SK-MEL-5 (cell line): ENCODE results near the gene DNAH7. TPM values are rescaled to one million over a fixed set of nuclear protein-coding genes. Genes with fewer than 3 reads are reported as not detected.
A peak's percentile ranks its signal among the peaks of the same experiment; 100 is the strongest.
"Not testable (repeated sequence)": the region's sequence is repeated elsewhere in the genome, so short reads cannot be mapped to it uniquely, and the experiment has no call there.

Experiments used
- DNase-seq: peaks from one replicate; pipeline ENCODE4 v3.0.0-alpha.2; 2016; ENCODE audit warnings: low read depth, low spot score
- in situ Hi-C: cut with HindIII; loops from 2 replicates; pipeline ENCODE4 v1.10.0; 2016; ENCODE audit warnings: low sequenced_read_pairs, high pct_unique_total_duplicates, low pct_unique_long_range_greater_than_20kb
- polyA plus RNA-seq, 2 experiments: library from polyadenylated mRNA; depleted of rRNA; stranded (reverse); fragments of >200 nt; gene quantifications; 2 replicates each; pipeline ENCODE4 v1.2.3, GENCODE V29; 2015
- total RNA-seq: library from RNA; depleted of rRNA; stranded (reverse); fragments of >200 nt; shearing (Covaris generic); gene quantifications from 2 replicates; pipeline ENCODE4 v1.2.3, GENCODE V29; 2014; rRNA removed

DNAH7 gene
- 0.37 and 0.45 TPM in 2 replicates for total RNA-seq
- 0.10 and 0.49 TPM in 2 replicates for polyA plus RNA-seq (2015; cell fraction: cytosol; rRNA removed)
- polyA plus RNA-seq (2015; cell fraction: nucleus; rRNA removed) = 0.78 and 4.9 TPM in 2 replicates

- in situ Hi-C loops = no loop called here
- DNase-seq = peak; percentile 80
Observed at GRCh38 chr2:196068271-196069209, at the start of gene DNAH7. TSS of gene DNAH7 (minus strand) at chr2:196068837. CDS start at chr2:196068711, 126 bp downstream.

DNA sequence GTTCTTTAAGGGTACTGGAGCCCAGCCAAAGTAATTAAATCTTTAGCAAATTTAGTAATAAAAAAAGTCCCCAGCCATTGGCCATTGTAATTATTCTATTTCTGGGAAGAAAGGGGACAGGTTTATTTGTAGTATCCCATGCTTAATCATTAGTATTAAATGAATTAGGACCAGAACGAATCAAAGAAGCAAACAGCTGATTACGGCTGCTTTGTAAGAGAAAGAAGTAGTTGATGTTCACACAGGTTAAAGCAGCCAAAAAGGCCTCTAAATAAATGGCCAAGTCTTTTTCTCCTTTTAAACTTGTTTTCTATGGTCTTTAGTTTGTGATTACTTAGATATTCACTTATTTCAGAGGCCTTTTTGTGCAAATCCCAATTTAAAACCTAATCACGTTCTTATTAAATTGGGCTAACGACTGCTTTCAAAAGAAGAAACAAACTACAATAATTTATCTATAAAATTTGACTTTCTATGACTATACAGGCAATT is 48.6 kb upstream of the DNAH7 start:
- in situ Hi-C loops = no loop called here
- DNase-seq = no peak

- in situ Hi-C loops = no loop called here
- DNase-seq = peak; percentile 48
Observed at GRCh38 chr2:196113061-196113974, 44.7 kb upstream of the DNAH7 start.

DNA sequence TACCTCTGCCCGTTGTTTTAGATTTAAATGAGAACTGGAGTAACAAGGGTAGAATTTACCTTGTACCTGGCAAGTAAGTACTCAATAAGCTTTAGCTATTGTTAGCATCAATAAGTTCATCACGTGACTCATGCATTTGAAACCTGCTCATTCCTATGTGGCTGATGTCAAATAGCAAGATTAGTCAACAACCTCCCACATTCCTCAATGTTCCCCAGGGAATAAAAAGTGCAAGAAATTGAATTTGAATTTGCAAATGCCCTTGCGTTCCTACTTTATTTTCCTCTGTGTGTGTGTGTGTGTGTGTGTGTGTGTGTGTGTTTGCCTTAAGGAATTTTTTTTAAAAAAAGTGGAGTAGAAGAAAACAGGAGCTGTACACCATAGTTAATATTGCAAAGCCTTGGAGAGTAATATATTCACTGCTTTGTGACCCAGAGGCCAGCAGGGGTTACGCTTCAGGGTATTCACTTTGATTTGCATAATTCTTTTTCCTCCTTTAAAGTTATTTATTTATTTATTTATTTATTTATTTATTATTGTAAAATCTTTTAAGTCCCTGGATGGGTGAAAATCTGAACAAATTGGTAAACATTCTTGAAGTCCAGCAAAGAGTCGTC is 43.9 kb upstream of the DNAH7 start:
- in situ Hi-C loops = no loop called here
- peak; percentile 7 for DNase-seq

GRCh38 chr2:196108604-196109003 is 40.0 kb upstream of the DNAH7 start:
- no peak for DNase-seq
- in situ Hi-C loops = no loop called here

DNA sequence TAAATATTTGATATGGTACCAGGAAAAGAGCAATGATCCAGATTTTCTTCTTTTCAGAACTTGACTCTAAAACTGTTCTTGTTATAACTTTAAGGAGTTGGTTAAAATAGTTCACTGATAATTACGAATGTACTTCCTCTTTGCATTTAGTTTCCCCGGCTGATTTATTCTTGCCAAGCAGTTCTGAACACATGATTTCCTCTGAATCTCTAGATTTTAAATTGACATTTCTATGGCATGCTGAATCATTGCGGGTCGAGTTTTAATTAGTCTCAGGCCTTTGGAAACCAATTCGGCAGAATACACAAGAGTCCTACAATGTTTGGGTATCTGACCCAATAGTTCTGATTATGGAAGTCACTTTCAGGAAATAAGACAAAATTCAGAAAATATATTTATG is 37.3 kb upstream of the DNAH7 start:
- in situ Hi-C loops = no loop called here
- DNase-seq = no peak

DNA sequence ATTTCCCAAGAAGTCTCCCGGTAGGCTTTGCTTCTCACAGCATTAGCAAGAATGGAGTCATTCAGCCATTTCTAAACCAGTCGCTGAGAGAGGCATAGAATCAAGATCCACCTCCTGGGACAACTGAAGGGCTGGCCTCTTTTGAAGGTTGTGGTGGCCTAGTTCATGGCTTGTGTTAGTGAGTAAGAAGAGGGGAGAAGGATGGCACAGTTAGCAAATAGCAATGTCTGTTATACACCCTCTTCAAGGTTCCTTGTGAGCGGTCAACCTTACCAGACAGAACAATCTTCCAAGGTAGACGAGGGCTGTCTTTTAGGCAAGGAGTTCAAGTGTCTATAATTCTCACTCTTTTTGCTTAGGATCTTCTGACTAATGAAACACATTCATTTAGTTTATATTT is 35.4 kb upstream of the DNAH7 start:
- in situ Hi-C loops = no loop called here
- DNase-seq = no peak

- no peak for DNase-seq
- in situ Hi-C loops = no loop called here
Observed at GRCh38 chr2:196103626-196104025, 35.0 kb upstream of the DNAH7 start.

DNA sequence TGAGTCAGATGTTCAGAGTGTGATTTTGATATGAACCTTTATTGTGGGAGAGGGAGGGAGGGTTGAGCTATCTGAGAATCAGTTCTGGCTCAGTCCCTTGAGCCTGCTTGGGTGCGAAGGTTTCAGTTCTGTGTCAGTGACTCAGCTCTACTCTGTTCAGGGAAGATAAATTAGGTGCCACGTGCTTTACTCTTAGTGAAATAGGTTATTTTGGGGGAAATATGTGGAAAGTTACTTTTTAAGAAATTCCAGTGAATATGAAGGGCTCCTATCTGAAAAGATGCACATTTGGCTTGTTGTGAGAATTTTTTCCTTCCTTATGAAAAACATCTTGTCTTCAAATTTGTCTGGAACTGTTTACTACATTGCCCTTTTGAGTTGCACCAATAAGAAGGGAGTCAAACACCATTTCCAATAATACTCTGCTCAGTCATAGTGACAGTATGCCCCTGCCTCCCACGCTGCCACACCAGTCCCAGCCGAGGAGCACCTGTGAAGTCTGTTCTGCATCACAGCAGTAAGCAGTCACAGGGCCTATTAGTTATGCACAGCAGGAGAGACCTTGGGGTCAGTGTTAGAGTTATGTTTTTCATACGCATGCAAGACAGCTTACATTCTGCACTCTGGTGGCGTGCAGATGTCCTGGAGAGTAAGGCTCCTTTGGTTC is 32.8 kb upstream of the DNAH7 start:
- in situ Hi-C loops = no loop called here
- DNase-seq = no peak

GRCh38 chr2:196099916-196100315 is 31.3 kb upstream of the DNAH7 start:
- in situ Hi-C loops = no loop called here
- no peak for DNase-seq

DNA sequence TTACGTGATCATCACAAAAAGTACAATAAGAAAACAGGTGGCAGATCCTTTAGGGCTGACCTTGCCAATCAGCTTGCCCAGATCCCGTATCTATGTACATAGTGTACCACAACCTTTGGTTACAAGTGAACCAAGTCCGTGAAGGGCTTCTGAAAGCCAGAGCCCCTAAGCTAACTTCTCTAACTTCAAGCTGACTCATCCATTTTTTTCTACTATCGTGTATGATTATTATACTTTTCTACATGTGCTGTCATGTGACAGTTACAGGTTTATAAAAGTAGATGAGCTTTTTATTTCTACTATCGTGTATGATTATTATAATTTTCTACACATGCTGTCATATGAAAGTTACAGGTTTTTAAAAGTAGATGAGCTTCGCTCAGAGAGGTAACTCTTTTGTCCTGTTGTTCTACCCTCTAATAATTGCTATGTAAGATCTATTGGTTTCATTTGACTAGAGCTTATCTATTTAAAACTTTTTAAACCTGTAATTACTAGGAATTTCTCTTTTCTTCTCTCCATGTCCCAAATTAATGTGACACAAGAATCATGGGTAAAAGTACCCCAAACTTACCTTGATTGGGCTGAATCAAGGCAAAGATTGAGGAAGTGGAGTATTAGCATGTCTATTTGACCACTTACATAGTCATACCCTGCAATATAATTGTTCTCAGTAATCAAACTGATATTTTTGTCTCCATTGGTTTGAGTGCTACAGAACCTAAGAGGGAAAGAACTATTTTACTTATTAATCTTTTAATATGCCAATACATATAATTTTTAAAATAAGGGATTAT is 29.4 kb upstream of the DNAH7 start:
- in situ Hi-C loops = no loop called here
- no peak for DNase-seq

GRCh38 chr2:196096982-196097745 is 28.5 kb upstream of the DNAH7 start:
- in situ Hi-C loops = no loop called here
- DNase-seq = no peak

DNA sequence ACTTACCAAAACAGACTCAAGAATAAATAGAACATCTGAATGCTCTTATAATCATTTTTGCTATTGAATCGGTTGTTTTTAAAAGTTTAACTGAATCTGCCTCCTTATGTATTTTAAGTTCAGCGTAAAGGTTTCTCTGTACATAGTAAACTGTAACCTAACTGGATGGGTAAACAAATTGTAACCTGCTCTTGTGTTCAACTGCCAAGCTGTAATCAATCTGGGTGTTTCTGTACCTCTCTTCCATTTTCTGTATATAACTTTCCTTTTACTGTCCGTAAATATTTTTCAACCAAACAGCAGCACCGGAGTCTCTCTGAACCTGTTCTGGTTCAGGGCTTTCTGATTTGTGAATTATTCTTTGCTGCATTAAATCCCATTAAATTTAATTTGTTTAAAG is 27.6 kb upstream of the DNAH7 start:
- no peak for DNase-seq
- in situ Hi-C loops = no loop called here

- DNase-seq, in situ Hi-C loops: not testable (repeated sequence)
Observed at GRCh38 chr2:196089448-196089847, 20.8 kb upstream of the DNAH7 start.

DNA sequence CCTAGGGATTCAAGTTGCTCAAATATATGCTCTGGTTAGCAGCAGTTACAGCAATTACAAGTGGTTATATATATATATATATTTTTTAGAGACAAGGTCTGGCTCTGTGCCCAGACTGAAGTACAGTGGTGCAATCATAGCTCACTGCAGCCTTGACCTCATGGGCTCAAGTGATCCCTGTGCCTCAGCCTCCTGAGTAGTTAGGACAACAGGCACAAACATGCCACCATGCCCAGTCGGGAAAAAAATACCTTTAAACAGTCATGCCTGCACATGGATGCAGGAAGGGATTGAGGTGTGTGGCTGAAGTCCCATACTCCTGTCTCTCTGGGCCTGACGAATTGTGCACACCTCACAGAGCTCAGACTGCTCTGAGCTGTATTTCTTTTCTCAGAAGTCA is 19.6 kb upstream of the DNAH7 start:
- in situ Hi-C loops = no loop called here
- no peak for DNase-seq
